Naive thymus-derived CD4-positive, alpha-beta T cell (primary cell): Measurements from ENCODE around the gene PTPN7. TPM values are rescaled to one million over a fixed set of nuclear protein-coding genes. Genes with fewer than 3 reads are reported as not detected.
"Not testable (repeated sequence)": the region's sequence is repeated elsewhere in the genome, so short reads cannot be mapped to it uniquely, and the experiment has no call there.

Experiments
- ATAC-seq: fragments of 150-1000 bp; cut with Tn5 transposase; 2 replicates; pipeline ENCODE4 v1.10.0; 2021; ENCODE audit warnings: mild to moderate bottlenecking, moderate library complexity
- CTCF ChIA-PET: fragments of 350-600 bp; sonication (Branson Sonifier 250); formaldehyde crosslinking; loops from one replicate; lab custom pipeline; 2021; ENCODE audit warnings: antibody characterized with exemption; lab: Charles Lee
- POLR2A ChIA-PET: fragments of 350-600 bp; sonication (Branson Sonifier 250); formaldehyde crosslinking; loops from one replicate; lab custom pipeline; 2021; ENCODE audit warnings: antibody characterized with exemption, inconsistent platforms; lab: Charles Lee
- DNase-seq, 9 donors: peaks; one replicate each; pipeline versions ENCODE4 v3.0.0 to v3.0.0-alpha.2; 2020 to 2022; ENCODE audit warnings: mixed read lengths in 1 of 9
- H3K27ac ChIP-seq: one replicate; pipeline ENCODE4 v1.7.0; 2013; ENCODE audit warnings: mild to moderate bottlenecking, low read depth, low read length, moderate library complexity
- H3K27me3 ChIP-seq, 2 donors: one replicate each; pipeline ENCODE4 v1.7.0; 2013; ENCODE audit warnings: low read length in 2 of 2, mild to moderate bottlenecking in 2 of 2, moderate library complexity in 2 of 2; ENCODE audit not compliant: control insufficient read depth in 2 of 2, insufficient read depth in 2 of 2
- H3K36me3 ChIP-seq, 3 experiments: 1 replicate in 2 of 3; 2 replicates in 1 of 3; pipeline ENCODE4 v1.7.0; 2013; ENCODE audit warnings: low read length in 3 of 3, mild to moderate bottlenecking in 3 of 3, moderate library complexity in 1 of 3; ENCODE audit not compliant: insufficient read depth in 3 of 3, control insufficient read depth in 2 of 3
- H3K4me1 ChIP-seq, 2 donors: one replicate each; pipeline ENCODE4 v1.7.0; 2013; ENCODE audit warnings: low read length in 2 of 2, mild to moderate bottlenecking in 2 of 2, moderate library complexity in 1 of 2; ENCODE audit not compliant: control insufficient read depth in 2 of 2, insufficient read depth in 2 of 2
- H3K4me3 ChIP-seq: 2 replicates; pipeline ENCODE4 v1.7.0; 2013; ENCODE audit warnings: mild to moderate bottlenecking, low read length
- H3K9me3 ChIP-seq, 3 experiments: 1 replicate in 2 of 3; 2 replicates in 1 of 3; pipeline ENCODE4 v1.7.0; 2013; ENCODE audit warnings: low read length in 3 of 3; ENCODE audit not compliant: control insufficient read depth in 2 of 3
- H3K27ac Mint-ChIP-seq, 9 donors: one replicate each; pipeline ENCODE4 v1.8.0; 2020 to 2022; ENCODE audit warnings: mixed read lengths in 9 of 9, mild to moderate bottlenecking in 8 of 9, moderate library complexity in 5 of 9, inconsistent platforms in 2 of 9
- H3K27me3 Mint-ChIP-seq, 5 donors: one replicate each; pipeline ENCODE4 v1.8.0; 2021 to 2022; ENCODE audit warnings: mixed read lengths in 5 of 5, mild to moderate bottlenecking in 1 of 5
- H3K36me3 Mint-ChIP-seq, 5 donors: one replicate each; pipeline ENCODE4 v1.8.0; 2020 to 2022; ENCODE audit warnings: mixed read lengths in 5 of 5, mild to moderate bottlenecking in 3 of 5, inconsistent platforms in 1 of 5
- H3K4me1 Mint-ChIP-seq, 7 donors: one replicate each; pipeline ENCODE4 v1.8.0; 2020 to 2022; ENCODE audit warnings: mixed read lengths in 7 of 7, mild to moderate bottlenecking in 3 of 7, inconsistent platforms in 1 of 7
- H3K4me3 Mint-ChIP-seq, 10 donors: one replicate each; pipeline ENCODE4 v1.8.0; 2020 to 2022; ENCODE audit warnings: mild to moderate bottlenecking in 10 of 10, mixed read lengths in 10 of 10, moderate library complexity in 6 of 10, inconsistent platforms in 2 of 10
- H3K9me3 Mint-ChIP-seq, 11 donors: one replicate each; pipeline ENCODE4 v1.8.0; 2020 to 2022; ENCODE audit warnings: mixed read lengths in 11 of 11, mild to moderate bottlenecking in 4 of 11, inconsistent platforms in 1 of 11, moderate library complexity in 1 of 11
- intact Hi-C, 2 donors: fragments of 100-400 bp; cut with micrococcal nuclease; formaldehyde crosslinking; loops; one replicate each; pipeline ENCODE4 v1.15.1; 2023
- polyA plus RNA-seq, 2 donors: library from polyadenylated mRNA; unstranded; fragments of 300-500 nt; fragmentation: Illumina TruSeq; gene quantifications; one replicate each; pipeline ENCODE4 v1.2.3, GENCODE V29; 2021
- total RNA-seq, 6 experiments: library from RNA in 5 of 6; stranded (reverse) in 5 of 6; gene quantifications; 1 replicate in 5 of 6; 2 replicates in 1 of 6; pipeline ENCODE4 v1.2.3 and lab custom pipeline; 2021 to 2026

Gene PTPN7
- total and polyA plus RNA-seq, 7 experiments from 2014 or later = 40.4 to 258 (median 78.6) TPM

- H3K4me1 ChIP-seq = no peaks in the 10 kb centered on the region
- POLR2A ChIA-PET = no interaction called here
- intact Hi-C loops = loop anchor here (1.0 to 2.0 kb wide), 3 partner anchors 20 to 130 kb away; partner anchors contain the start of gene PTPN7 (in 1 of the 2)
- peak in 6 of 9 donors; percentile 20 to 77 (median 48) for DNase-seq
- peak overlapping the region in 1 of 9 donors; percentile 41 for H3K27ac Mint-ChIP-seq
- CTCF ChIA-PET = interaction anchor here (0.6 to 2.4 kb wide), 5 partner anchors 16 to 539 kb away, joined by 3 to 9 read pairs (median 6); partner anchors contain the start of gene PTPN7
- no peaks in the 10 kb centered on the region for H3K9me3 ChIP-seq
- H3K4me3 Mint-ChIP-seq = no peak overlapping the region
- H3K4me1 Mint-ChIP-seq = peaks cover 9 to 14% (median 12%) of the 10 kb centered on the region in 7 donors
- H3K9me3 Mint-ChIP-seq = no peaks in the 10 kb centered on the region
- no peaks in the 10 kb centered on the region for H3K27me3 ChIP-seq
- H3K27ac ChIP-seq = no peak overlapping the region
- peaks cover 0 to 6% (median 0%) of the 10 kb centered on the region in 5 donors for H3K27me3 Mint-ChIP-seq
- no peaks in the 10 kb centered on the region for H3K36me3 Mint-ChIP-seq
- no peak overlapping the region for H3K4me3 ChIP-seq
- peak; percentile 71 for ATAC-seq
- H3K36me3 ChIP-seq = no peaks in the 10 kb centered on the region
Observed at GRCh38 chr1:202184750-202185460, 24.5 kb upstream of the PTPN7 start.

GRCh38 chr1:202182040-202182877 lies 21.9 kb upstream of the PTPN7 start:
- DNase-seq (no peak), ATAC-seq (no peak)
- intact Hi-C loops = no loop called here
- Histone ChIP-seq H3K27ac (no peak overlapping the region), H3K4me3 (no peak overlapping the region), H3K9me3 (no peaks in the 10 kb centered on the region), H3K4me1 (no peaks in the 10 kb centered on the region), H3K27me3 (no peaks in the 10 kb centered on the region), H3K36me3 (no peaks in the 10 kb centered on the region)
- Mint-ChIP-seq H3K9me3 (no peaks in the 10 kb centered on the region), H3K36me3 (no peaks in the 10 kb centered on the region), H3K27ac (no peak overlapping the region), H3K27me3 (peaks cover 0 to 6% (median 0%) of the 10 kb centered on the region in 5 donors), H3K4me3 (no peak overlapping the region), H3K4me1 (peaks cover 7 to 14% (median 11%) of the 10 kb centered on the region in 7 donors)
- POLR2A ChIA-PET = no interaction called here
- CTCF ChIA-PET = interaction anchor here (0.6 kb wide), 1 partner anchor 395 kb away, joined by 3 read pairs; no protein-coding TSS in a partner anchor

GRCh38 chr1:202181586-202181985 lies 21.2 kb upstream of the PTPN7 start:
- Histone ChIP-seq H3K27me3 (no peaks in the 10 kb centered on the region), H3K27ac (no peak overlapping the region), H3K36me3 (no peaks in the 10 kb centered on the region), H3K4me3 (no peak overlapping the region), H3K4me1 (no peaks in the 10 kb centered on the region), H3K9me3 (no peaks in the 10 kb centered on the region)
- ChIA-PET POLR2A (no interaction called here), CTCF (interaction anchor here (1.9 kb wide), 1 partner anchor 11 kb away, joined by 6 read pairs; no protein-coding TSS in a partner anchor)
- H3K36me3 Mint-ChIP-seq = no peaks in the 10 kb centered on the region
- DNase-seq (no peak), ATAC-seq (no peak)
- intact Hi-C loops = no loop called here
- H3K27me3 Mint-ChIP-seq = peaks cover 0 to 3% (median 0%) of the 10 kb centered on the region in 5 donors
- H3K9me3 Mint-ChIP-seq = no peaks in the 10 kb centered on the region
- H3K4me1 Mint-ChIP-seq = peaks cover 7 to 14% (median 11%) of the 10 kb centered on the region in 7 donors
- H3K27ac Mint-ChIP-seq = no peak overlapping the region
- H3K4me3 Mint-ChIP-seq = no peak overlapping the region

GRCh38 chr1:202180751-202181139 lies 20.3 kb upstream of the PTPN7 start:
- DNase-seq, H3K27ac ChIP-seq, H3K4me3 ChIP-seq, ATAC-seq, intact Hi-C loops, H3K36me3 ChIP-seq, H3K4me3 Mint-ChIP-seq, H3K9me3 Mint-ChIP-seq, H3K4me1 ChIP-seq, H3K36me3 Mint-ChIP-seq, H3K27ac Mint-ChIP-seq, H3K27me3 ChIP-seq, POLR2A ChIA-PET, H3K9me3 ChIP-seq, H3K27me3 Mint-ChIP-seq: not testable (repeated sequence)
- H3K4me1 Mint-ChIP-seq = peaks cover 7 to 14% (median 11%) of the 10 kb centered on the region in 7 donors
- CTCF ChIA-PET = interaction anchor here (1.9 kb wide), 1 partner anchor 12 kb away, joined by 6 read pairs; no protein-coding TSS in a partner anchor

GRCh38 chr1:202179828-202180750 lies 19.7 kb upstream of the PTPN7 start:
- Histone ChIP-seq H3K9me3 (no peaks in the 10 kb centered on the region), H3K27ac (no peak overlapping the region)
- POLR2A ChIA-PET = no interaction called here

More at GRCh38 chr1:202179828-202180750, 19.7 kb upstream of the PTPN7 start:
- Histone ChIP-seq H3K4me1 (no peaks in the 10 kb centered on the region), H3K4me3 (no peak overlapping the region), H3K36me3 (no peaks in the 10 kb centered on the region), H3K27me3 (no peaks in the 10 kb centered on the region)
- ATAC-seq = no peak
- no peak overlapping the region for H3K27ac Mint-ChIP-seq
- H3K4me1 Mint-ChIP-seq = peaks cover 7 to 14% (median 11%) of the 10 kb centered on the region in 7 donors
- H3K27me3 Mint-ChIP-seq = peaks cover 0 to 3% (median 0%) of the 10 kb centered on the region in 5 donors
- H3K4me3 Mint-ChIP-seq = no peak overlapping the region
- no peaks in the 10 kb centered on the region for H3K36me3 Mint-ChIP-seq
- CTCF ChIA-PET = interaction anchor here (0.5 to 1.9 kb wide), 4 partner anchors 13 to 25 kb away, joined by 3 to 9 read pairs (median 5); partner anchors contain the start of gene PTPN7
- no peak for DNase-seq
- H3K9me3 Mint-ChIP-seq = no peaks in the 10 kb centered on the region
- intact Hi-C loops = no loop called here
